Putamen (tissue), 1 donor: Measurements from ENCODE around the gene DNAJC11.

Experiments
- DNase-seq: peaks from one replicate; pipeline ENCODE4 v3.0.0-alpha.2; 2016; ENCODE audit warnings: low spot score

The DNAJC11 gene

DNA sequence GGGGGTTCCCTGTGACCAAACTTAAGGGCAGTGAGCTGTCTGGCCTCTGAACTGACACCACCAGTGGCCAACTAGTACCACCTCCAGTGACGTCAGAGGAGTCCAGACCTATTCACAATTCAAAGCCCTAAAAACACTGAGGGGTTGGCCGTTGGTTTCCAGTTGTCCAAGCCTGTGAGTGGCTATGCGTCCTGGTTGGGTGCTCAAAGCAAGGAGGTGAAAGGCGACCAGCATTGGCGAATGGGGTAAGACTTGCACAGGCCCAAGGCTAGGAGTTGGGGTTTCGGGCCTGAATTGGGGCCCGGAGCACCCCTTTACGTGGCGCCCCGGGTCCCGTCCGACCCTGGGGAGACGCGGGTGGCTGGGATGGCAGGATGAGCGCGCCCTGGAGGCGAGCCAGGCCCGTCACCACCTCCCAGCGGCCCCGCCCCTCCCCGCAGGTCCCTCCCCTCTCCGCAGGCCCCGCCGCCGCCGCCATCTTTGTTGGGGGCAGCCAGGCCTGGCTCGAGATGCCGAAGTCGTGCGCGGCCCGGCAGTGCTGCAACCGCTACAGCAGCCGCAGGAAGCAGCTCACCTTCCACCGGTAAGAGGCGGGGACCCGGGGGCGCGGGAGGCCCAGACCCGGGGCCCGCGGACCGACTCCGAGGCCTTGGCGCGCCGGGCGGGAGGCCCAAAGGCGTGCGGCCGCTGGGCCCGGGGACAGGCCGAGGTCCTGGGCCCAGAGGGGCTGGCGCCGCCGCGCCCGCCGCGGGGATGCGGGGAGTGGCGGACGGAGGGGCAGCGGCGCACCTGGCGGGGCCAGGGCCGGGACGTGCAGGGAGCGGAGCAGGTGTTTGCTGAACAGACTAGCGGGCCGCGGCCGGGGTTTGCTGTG, 76.7 kb downstream of the DNAJC11 start, which contains the start of gene THAP3:
Gene THAP3, plus strand, starts transcription at position 159 of the 874 bp plus-strand sequence. Its CDS starts 351 bp downstream, at position 510.
- DNase-seq = peak; percentile 87

GRCh38 chr1:6623269-6623965, 78.2 kb downstream of the DNAJC11 start:
- no peak for DNase-seq

DNA sequence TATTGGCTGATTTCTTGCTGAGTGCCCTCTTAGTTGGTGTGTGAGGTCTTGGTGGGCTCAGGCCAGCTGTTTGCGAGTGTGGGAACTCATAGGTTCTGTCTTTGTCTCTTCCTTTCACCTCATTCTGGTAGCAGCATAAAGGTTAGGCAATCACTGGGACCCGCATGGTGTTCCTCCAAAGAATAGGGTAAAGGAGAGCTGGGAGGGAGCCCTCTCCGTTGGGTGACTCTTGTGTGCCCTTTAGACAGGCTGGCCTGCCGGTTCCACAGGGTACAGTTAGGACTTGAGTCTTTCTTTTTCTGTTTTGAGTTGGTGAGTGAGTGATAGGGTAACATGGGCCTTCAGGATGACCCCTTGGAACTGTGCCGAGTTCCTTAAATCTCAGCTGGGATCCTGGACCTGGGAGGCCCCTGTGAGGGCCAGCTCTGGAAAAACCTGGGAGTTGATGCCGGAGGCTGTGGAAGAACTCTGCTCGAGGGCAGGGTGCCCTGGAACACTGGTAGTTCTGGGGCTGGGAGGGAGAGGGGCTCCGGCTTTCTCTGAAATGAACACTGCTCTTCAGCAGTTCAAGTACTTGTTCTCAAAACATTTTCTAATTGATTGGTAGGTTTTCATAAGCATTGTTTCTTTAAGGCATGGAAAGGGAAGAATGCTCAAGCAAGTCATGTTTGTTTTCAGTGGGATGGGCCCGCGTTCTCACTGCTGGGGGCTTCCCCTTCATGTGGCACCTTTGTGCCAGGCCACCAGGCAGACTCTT, 79.0 kb downstream of the DNAJC11 start:
- DNase-seq = no peak

DNA sequence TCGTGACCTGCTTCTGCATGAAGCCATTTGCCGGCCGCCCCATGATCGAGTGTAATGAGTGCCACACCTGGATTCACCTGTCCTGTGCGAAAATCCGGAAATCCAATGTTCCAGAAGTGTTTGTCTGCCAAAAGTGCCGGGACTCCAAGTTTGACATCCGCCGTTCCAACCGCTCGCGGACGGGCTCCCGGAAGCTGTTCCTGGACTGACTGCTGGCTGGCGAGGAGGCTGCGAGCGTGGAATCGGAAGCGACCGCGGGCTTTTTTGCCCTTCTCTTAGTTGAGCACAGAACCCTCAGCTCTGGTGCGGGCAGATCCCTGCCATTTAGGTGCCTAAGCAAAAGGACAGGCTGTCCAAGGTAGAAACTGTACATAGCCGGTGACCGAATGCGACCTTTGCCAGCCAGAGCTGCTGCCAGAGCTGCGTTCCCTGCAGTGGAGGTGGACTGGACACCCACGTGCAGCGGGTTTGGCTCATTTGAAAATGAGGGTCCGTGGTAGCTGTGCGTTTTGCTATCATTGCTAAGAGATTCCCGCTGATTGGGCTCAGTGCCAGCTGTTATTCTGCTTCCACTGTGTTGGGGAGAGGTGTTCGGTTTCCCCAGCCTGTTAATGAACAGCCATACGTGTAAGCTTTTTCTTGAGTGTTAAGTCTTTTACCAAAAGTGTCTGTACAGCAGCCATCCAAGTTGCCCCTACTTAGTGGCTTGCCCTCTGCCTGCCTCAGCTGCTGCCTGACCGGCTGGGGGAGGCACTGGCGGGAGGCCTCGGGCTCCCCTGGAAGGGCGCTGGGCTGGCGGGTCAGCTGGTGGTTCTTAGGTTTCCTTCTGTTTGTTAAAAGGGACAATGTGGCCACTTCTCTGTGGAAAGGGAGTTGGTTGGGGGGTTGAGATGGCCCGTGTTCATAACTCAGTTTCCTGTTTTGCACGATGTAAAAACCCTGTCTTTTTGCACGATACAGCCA, 79.9 kb downstream of the DNAJC11 start:
- no peak for DNase-seq

DNA sequence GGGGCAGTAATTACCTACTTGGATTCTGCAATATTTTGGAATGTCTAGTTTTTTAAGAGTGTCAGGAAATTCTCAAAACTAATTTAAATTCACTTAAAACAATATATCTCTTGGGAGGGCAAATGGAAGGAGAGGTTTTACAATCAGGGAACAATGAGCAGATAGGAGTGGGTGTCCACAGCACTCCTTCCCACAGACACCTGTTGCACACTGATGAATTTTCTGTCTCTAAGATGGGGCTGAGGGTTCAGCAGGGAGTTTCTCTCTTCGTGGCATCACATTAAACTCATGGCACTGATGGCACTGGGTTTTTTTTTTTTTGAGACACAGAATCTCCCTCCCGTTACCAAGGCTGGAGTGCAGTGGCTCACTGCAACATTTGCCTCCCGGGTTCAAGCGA, 82.6 kb downstream of the DNAJC11 start:
- no peak for DNase-seq

DNA sequence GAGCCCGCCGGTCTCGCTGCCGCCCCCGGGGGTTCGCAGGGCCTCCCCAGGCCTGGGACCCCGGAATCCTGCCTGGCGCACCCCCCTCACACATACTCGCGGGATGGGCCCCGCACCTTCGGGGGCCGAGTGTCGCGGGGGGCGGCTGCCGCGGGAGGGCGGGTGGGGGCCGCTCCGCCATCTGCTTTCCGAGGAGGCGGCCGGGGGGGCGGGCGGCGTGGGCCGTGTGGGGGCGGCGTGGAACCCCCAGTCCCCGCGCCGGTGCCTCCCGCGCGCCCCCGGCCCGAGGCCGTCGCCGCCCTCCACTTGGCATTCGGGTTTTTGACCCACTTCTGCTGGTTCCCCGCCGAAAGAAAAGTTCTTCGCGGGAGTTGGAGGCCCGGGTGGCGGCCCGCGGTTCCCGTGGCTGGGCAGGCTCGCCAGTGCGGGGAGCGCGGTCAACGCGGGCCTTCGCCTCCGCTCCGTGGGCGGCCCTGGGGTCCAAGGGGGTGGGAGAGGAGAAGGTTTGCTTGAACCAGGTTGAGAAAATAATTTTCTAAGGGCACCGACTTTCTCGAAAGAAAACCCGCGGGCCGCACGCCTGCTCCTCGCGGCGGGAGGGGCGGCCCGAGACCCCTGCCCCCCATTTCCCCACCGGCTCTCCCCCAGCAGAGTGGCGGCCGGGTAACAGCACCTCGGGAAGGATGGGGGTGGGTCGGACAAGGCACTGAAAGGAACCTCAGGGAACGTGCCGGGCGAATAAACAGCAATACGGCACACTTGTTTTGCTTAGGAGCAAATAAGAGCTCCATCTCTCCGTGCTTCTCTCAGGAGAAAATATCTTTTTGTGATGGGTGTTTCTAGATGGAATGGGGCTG, 86.5 kb downstream of the DNAJC11 start:
- DNase-seq = no peak

- no peak for DNase-seq
Measured at GRCh38 chr1:6614019-6614928, 87.3 kb downstream of the DNAJC11 start.

DNA sequence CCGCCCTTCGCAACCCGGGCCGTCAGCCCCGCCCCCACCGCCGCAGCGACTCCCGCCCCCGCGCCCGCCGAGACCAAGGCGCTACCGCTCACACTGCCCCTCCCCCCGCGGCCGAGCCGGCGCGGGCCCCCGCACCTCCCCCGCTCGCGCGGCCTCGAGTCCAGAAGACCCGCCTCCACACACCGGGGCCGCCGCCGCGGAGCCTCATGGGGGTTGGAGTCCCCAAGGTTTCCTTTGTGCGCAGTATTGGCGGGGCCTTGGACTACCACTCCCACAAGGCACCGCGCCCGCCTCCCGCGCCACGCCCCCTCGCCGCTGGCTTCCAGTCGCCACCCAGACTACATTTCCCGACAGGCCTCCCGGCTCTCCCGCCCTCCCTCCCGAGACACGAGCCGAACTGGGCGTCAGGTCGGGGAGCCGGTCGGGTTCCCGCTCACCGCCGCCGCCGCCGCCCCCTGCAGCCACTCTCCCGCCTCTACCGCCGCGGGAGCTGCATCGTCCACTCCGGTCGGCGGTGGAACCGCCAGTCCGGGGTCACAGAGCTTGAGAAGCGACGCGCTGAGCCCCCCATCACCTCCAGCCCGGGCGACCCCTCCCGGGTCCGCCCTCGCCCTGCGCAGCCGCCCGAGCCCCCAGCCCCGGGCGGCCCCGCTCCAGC, 88.1 kb downstream of the DNAJC11 start, which contains the start of gene PHF13:
Gene PHF13, plus strand, starts transcription at position 371 of the 658 bp plus-strand sequence. CDS start 336 bp downstream, outside the sequence.
- DNase-seq = peak; percentile 99

DNA sequence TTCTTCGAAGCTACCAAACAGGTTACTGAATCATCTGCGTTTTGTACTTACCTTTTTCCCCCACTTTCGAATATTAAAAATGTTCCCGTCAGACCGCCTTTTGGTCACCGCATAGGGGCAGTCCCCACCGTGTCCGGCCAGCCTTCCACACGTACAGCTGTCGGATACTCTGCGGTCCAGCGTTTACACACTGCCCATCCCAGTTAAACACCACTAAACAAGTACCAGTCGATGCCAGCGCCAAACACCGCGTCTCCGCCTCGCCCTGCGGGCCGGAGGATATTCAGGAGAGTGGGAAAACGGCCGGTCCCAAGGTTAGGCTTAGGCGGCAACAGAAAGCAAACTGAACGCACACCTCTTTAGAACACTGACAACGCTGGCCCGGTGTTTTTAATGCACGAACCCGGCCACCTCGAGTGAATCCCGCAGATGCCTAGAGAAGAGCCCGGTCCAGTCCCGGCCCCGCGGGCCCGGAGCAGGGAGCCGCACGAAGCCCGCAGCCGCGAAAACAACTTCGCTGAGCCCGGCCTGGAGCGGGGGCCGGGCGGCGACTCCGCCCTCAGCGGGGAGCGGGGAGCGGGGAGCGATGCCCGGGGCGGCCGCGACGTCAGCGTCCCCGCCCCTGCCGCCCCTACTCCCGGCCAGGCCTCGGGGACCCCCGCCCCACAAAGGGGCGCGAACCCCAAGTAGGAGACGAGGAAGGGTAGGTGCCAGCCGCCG, 88.8 kb downstream of the DNAJC11 start:
- no peak for DNase-seq

DNA sequence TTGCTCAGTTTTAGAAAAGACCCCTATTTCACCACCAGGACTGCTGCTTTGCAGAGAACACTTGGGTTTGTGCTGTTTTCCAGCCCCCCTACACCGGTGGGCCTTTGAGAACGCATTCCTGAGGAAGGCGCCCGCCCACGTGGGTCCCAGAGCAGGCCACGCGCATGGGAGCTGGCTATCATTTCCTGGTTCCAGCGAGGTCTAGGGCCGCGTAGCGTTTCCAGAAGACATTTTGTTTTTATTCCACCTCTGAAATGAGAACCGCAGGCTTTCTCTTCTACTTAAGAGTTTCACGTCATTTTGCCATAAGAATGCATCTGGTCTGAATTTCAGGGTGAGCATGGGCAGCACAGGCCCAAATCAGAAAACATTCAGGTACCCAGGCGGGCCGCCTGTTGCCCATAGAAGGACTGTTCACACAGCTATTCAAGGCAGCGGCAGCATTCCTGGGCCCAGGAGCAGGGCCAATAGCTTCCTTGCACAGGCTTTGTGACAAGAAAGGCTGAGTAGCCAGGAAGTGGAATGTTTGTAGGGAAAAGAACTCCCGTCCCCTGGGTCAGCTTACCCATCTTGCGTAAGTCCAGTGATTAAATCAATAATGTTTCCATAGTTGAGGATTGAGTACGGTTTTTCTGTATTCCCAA, 97.6 kb downstream of the DNAJC11 start:
- DNase-seq = no peak

DNA sequence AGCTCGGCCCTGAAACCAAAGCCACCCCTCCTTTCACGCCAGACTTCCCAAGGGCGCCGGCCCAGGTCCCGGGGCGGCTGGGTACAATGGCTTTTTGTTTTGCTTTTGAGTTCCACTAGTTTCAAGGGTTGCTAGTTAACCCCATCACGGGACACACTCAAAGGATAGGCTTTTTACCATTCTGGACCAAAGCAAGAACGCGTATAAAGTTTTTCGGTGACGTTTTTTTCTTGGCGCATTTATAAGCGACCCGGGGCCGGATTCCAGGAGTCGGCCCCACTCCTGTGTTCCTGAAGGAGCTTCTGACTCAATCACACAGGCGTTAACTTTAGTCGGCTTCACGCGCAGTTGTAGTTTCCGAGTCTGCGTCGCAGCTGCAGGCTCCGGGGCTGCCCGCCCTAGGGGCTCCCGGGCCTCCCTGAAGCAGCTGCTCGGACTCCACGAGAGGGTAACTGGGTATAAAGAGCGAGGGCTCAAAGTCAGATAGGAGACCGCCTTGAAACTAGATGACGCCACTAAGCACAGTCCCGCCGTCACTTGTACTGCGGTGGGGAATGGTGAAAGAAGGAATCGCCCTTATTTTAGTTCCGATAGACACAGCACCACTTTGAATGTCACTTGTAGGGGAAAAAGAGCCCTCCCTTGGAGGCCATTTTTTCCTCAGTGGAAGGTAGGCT, 98.2 kb downstream of the DNAJC11 start:
- DNase-seq = peak; percentile 89

DNA sequence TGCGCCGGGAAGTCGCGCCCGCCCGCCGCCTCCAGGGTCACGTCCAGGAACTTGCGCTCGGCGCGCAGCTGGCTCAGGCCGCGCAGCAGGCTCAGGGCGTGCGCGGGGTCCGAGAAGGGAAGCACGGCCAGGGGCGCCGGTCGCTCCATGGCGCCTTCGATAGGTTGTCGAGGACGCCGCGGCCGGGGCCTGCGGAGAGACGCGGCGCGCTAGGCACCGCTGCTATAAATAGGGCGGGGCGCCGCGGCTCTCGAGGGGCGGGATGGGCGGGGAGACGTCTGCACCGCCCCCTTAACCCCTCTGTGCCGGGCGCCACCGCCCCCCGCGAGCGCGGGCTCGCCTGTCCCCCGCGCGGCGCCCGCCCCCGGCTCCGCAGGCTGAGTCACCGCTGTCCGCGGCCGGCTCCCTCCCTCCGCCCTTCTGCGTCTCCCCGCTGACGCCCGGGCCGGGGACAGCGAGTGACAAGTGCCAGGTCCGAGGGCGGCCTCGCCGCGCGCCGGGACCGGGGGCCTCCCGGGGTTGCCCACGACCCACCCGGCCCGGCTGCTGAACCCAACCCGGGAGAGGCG, 98.9 kb downstream of the DNAJC11 start, which contains the start of gene KLHL21:
Gene KLHL21, minus strand, starts transcription at position 201 of the 569 bp plus-strand sequence. Its CDS starts 52 bp downstream, at position 149.
- DNase-seq = peak; percentile 92

- no peak for DNase-seq
Measured at GRCh38 chr1:6601923-6602668, 99.5 kb downstream of the DNAJC11 start.

- peak; percentile 78 for DNase-seq
Measured at GRCh38 chr1:6601049-6601922, 100.3 kb downstream of the DNAJC11 start.
